Left forelimb (tissue), 1 donor: ENCODE data around the gene C1D.
"Not testable (repeated sequence)": the region's sequence is repeated elsewhere in the genome, so short reads cannot be mapped to it uniquely, and the experiment has no call there.

Source experiments
- DNase-seq: peaks from one replicate; pipeline ENCODE4 v3.0.0-alpha.2; 2018; ENCODE audit warnings: low spot score

Gene C1D

GRCh38 chr2:67999332-67999731 lies 63.5 kb downstream of the C1D start:
- DNase-seq, result no peak

- DNase-seq, result no peak
Measured at GRCh38 chr2:67997903-67998302, 64.9 kb downstream of the C1D start.

DNA sequence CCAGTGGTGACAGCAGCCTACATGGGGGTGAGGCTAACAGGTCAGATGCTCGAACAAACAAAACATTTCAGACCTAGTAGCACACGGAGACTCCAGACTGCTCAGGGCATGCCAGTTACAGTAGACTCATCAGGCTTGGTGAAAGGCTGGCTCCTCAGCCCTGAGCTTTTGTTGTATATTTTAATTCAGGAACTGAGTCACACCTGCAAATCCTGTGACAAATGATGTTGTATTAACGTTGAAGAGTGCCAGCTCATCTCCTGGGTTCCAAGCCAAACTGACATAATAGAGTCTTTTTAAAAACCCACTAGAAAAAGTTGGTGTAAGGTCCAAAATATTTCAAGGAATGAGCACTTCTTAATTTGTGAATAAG lies 65.3 kb downstream of the C1D start:
- DNase-seq, result no peak

DNA sequence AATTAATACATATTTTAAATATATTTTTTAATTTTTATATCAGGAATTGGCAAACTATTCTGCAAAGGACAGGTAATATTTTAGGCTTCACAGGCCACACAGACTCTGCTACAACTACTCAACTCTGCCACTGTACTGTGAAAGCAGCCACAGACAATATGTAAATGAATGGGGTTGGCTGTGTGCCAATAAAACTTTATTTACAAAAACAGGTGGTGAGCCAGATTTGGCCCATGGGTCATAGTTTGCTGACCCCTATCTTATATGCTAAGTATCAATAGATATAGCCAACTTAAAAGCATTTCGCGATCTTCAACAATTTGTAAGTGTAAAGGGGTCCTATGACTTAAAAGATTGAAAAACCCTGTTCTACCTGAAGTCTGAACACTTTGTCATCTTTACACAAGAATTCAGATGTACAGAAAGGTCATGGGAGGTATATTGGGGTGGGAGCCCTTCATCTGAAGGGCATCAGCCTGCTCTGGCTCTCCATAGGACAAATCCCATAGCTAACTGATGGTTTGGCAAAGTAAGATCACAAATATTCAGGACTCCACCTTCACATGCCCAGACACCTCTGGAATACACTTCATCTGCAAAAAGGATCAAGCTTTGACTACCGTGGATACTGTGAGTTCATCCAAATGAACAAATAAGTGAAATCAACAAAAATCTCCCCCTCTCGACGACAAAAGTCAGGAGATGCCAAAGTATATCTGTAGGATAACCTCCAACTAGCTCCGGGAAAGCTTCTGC lies 65.9 kb downstream of the C1D start:
- no peak for DNase-seq

DNA sequence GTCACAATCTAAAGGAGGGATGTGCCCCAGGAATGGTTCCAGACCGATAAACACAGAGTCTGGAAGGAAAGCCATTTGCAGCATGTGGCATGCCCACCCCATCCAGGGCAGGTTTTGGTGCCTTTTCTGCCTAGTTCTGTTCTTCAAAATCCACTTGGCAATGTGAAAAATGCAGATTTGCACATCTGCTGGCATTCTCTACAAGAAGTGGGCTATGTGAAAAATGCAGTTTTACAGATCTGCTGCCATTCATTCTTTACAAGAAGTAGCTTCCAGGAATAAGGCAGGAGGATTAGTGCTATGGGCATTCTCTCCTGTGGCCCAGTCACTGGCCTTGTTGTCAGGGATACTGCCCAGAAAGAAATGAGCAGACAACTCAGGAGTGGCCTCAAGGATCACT lies 68.1 kb downstream of the C1D start:
- DNase-seq, result no peak

DNA sequence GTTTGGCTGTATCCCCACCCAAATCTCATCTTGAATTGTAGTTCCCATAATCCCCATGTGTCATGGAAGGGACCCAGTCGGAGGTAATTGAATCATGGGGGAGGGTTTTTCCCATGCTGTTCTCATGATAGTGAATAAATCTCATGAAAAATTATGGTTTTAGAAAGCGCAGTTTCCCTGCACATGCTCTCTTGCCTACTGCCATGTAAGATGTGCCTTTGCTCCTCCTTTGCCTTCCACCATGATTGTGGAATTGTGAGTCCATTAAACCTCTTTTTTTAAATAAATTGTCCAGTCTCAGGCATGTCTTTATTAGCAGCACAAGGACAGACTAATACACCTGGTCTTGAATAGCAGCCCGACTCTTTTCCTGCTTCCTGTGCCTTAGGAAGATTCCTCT lies 68.7 kb downstream of the C1D start:
- DNase-seq, result not testable (repeated sequence)

- DNase-seq, result no peak
Measured at GRCh38 chr2:67993329-67993728, 69.5 kb downstream of the C1D start.

DNA sequence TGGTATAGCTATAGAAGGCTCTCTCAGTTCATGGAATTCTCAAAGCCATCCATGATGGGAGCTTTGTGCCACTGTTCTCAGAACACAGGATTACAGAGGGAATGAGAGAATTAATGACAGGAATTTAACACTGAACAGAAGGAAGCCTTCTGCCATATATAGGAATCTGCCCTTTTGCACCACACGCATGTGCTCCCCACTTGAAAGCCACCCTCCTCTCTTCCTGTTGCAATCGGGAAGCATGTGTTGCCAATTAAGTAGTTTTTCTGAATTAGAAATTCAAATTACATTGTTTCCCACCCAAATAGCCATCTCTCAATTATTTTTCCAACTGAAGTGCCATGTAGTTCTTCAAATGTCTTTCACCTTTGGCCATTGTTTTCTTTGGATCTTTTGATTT lies 71.3 kb downstream of the C1D start:
- no peak for DNase-seq
